GM21381 (cell line): ENCODE results near the gene PCDH9.

Experiments
- ATAC-seq: cut with Tn5 transposase; IDR thresholded peaks from one replicate; pipeline ENCODE4 v1.9.1; 2021; ENCODE audit warnings: mild to moderate bottlenecking, moderate library complexity; ENCODE audit not compliant: unreplicated experiment

PCDH9 gene

GRCh38 chr13:66415444-66415843 is 814.7 kb downstream of the PCDH9 start:
- no peak for ATAC-seq

GRCh38 chr13:66414066-66414800 is 815.9 kb downstream of the PCDH9 start:
- ATAC-seq = no peak

GRCh38 chr13:66410314-66410713 is 819.8 kb downstream of the PCDH9 start:
- no peak for ATAC-seq

GRCh38 chr13:66409542-66409941 is 820.6 kb downstream of the PCDH9 start:
- ATAC-seq = no peak

GRCh38 chr13:66407128-66407527 is 823.0 kb downstream of the PCDH9 start:
- ATAC-seq = no peak

- ATAC-seq = no peak
Measured at GRCh38 chr13:66405908-66406802, 824.0 kb downstream of the PCDH9 start.

- no peak for ATAC-seq
Measured at GRCh38 chr13:66402546-66402945, 827.6 kb downstream of the PCDH9 start.

GRCh38 chr13:66402066-66402465 is 828.1 kb downstream of the PCDH9 start:
- ATAC-seq = no peak

- ATAC-seq = no peak
Measured at GRCh38 chr13:66400292-66400691, 829.8 kb downstream of the PCDH9 start.

GRCh38 chr13:66399873-66400272 is 830.3 kb downstream of the PCDH9 start:
- no peak for ATAC-seq

- no peak for ATAC-seq
Measured at GRCh38 chr13:66397133-66397532, 833.0 kb downstream of the PCDH9 start.

GRCh38 chr13:66391322-66391721 is 838.8 kb downstream of the PCDH9 start:
- ATAC-seq = no peak

GRCh38 chr13:66378894-66379293 is 851.2 kb downstream of the PCDH9 start:
- no peak for ATAC-seq

- ATAC-seq = no peak
Measured at GRCh38 chr13:66377569-66377968, 852.6 kb downstream of the PCDH9 start.

- ATAC-seq = no peak
Measured at GRCh38 chr13:66375756-66376155, 854.4 kb downstream of the PCDH9 start.

GRCh38 chr13:66369666-66370065 is 860.5 kb downstream of the PCDH9 start:
- ATAC-seq = no peak

GRCh38 chr13:66367356-66367755 is 862.8 kb downstream of the PCDH9 start:
- no peak for ATAC-seq

- no peak for ATAC-seq
Measured at GRCh38 chr13:66365101-66365500, 865.0 kb downstream of the PCDH9 start.

- no peak for ATAC-seq
Measured at GRCh38 chr13:66364346-66364745, 865.8 kb downstream of the PCDH9 start.

- peak; percentile 64 for ATAC-seq
Measured at GRCh38 chr13:66362485-66362884, 867.7 kb downstream of the PCDH9 start.

GRCh38 chr13:66359910-66360552 is 870.1 kb downstream of the PCDH9 start:
- peak; percentile 75 for ATAC-seq

GRCh38 chr13:66359393-66359792 is 870.7 kb downstream of the PCDH9 start:
- ATAC-seq = no peak
